Tibial nerve (tissue), 4 donors: ENCODE data around the gene KRT72. TPM values are rescaled to one million over a fixed set of nuclear protein-coding genes. Genes with fewer than 3 reads are reported as not detected.

Experiments
- DNase-seq, 2 donors: peaks; one replicate each; pipeline ENCODE4 v3.0.0-alpha.2; 2019; ENCODE audit warnings: low spot score in 2 of 2
- H3K27ac ChIP-seq, 4 donors: fragments of 200-600 bp; sonication (generic) in 3 of 4; one replicate each; pipeline ENCODE4 v1.5.1; 2017 to 2019; ENCODE audit warnings: mild to moderate bottlenecking in 1 of 4
- H3K27me3 ChIP-seq, 2 donors: fragments of 200-600 bp; sonication (generic) in 1 of 2; one replicate each; pipeline versions ENCODE4 v1.5.1 to v1.6.0; 2017 to 2019
- H3K36me3 ChIP-seq, 3 donors: fragments of 200-600 bp; sonication (generic); one replicate each; pipeline ENCODE4 v1.5.1; 2018 to 2019
- H3K4me1 ChIP-seq, 4 donors: fragments of 200-600 bp; sonication (generic) in 3 of 4; one replicate each; pipeline ENCODE4 v1.5.1; 2017 to 2019
- H3K4me3 ChIP-seq, 4 donors: fragments of 200-600 bp; sonication (generic) in 3 of 4; one replicate each; pipeline ENCODE4 v1.5.1; 2017 to 2019; ENCODE audit warnings: mild to moderate bottlenecking in 1 of 4, moderate library complexity in 1 of 4
- H3K9me3 ChIP-seq, 4 donors: fragments of 200-600 bp; sonication (generic) in 3 of 4; one replicate each; pipeline ENCODE4 v1.5.1; 2017 to 2019
- CTCF ChIP-seq, 5 experiments: fragments of 200-600 bp in 3 of 5; fragments of 450-650 bp in 2 of 5; sonication (generic) in 3 of 5; IDR thresholded peaks; one replicate each; pipeline ENCODE4 v1.5.1; 2016 to 2019; ENCODE audit warnings: antibody characterized with exemption in 5 of 5, mild to moderate bottlenecking in 3 of 5, moderate library complexity in 2 of 5
- EP300 ChIP-seq, 2 donors: sonication (generic); formaldehyde crosslinking; IDR thresholded peaks; one replicate each; pipeline ENCODE4 v1.6.1; 2017; ENCODE audit warnings: antibody characterized with exemption in 2 of 2, mild to moderate bottlenecking in 1 of 2
- POLR2A ChIP-seq, 2 donors: fragments of 450-650 bp; IDR thresholded peaks; one replicate each; pipeline ENCODE4 v1.6.1; 2017; ENCODE audit warnings: antibody characterized with exemption in 2 of 2, mild to moderate bottlenecking in 2 of 2, moderate library complexity in 2 of 2
- WGBS, 2 donors: methylation state at CpG; one replicate each; pipeline ENCODE4 v1.1.5; 2018; 5-methylcytosine and 5-hydroxymethylcytosine counted together
- total RNA-seq, 4 donors: library from RNA; depleted of rRNA; stranded (reverse); fragments of >200 nt; gene quantifications; one replicate each; pipeline ENCODE4 v1.1.0, GENCODE V29; 2016

Gene KRT72
- total RNA-seq, 4 donors from 2014 or later, result not detected

GRCh38 chr12:52546126-52546525 lies 55.1 kb downstream of the KRT72 start:
- 91 to 95% methylated on average over 15 of the region's 15 CpGs for WGBS, 2 donors
- H3K36me3 ChIP-seq, result no peaks in the 10 kb centered on the region
- no peak for TF ChIP-seq EP300 (IDR thresholded peaks at IDR 0.05)
- TF ChIP-seq CTCF (IDR thresholded peaks at IDR 0.05), result no peak
- TF ChIP-seq POLR2A (IDR thresholded peaks at IDR 0.05), result no peak
- H3K27ac ChIP-seq, result no peak overlapping the region
- H3K4me3 ChIP-seq, result no peak overlapping the region
- no peak for DNase-seq
- H3K9me3 ChIP-seq, result no peaks in the 10 kb centered on the region
- H3K4me1 ChIP-seq, result peaks cover 0 to 11% (median 0%) of the 10 kb centered on the region in 4 donors
- no peaks in the 10 kb centered on the region for H3K27me3 ChIP-seq

GRCh38 chr12:52543985-52544883 lies 57.0 kb downstream of the KRT72 start:
- TF ChIP-seq CTCF (IDR thresholded peaks at IDR 0.05) (no peak), POLR2A (IDR thresholded peaks at IDR 0.05) (no peak), EP300 (IDR thresholded peaks at IDR 0.05) (no peak)
- DNase-seq, result no peak
- Histone ChIP-seq H3K4me3 (no peak overlapping the region), H3K4me1 (peaks cover 0 to 22% (median 0%) of the 10 kb centered on the region in 4 donors), H3K27ac (peak overlapping the region in 1 of 4 donors; percentile 36), H3K9me3 (no peaks in the 10 kb centered on the region), H3K36me3 (no peaks in the 10 kb centered on the region), H3K27me3 (no peaks in the 10 kb centered on the region)
- 48 to 58% methylated on average over 16 to 17 of the region's 17 CpGs for WGBS, 2 donors

- Histone ChIP-seq H3K36me3 (no peaks in the 10 kb centered on the region), H3K4me1 (peaks cover 0 to 29% (median 0%) of the 10 kb centered on the region in 4 donors), H3K4me3 (no peak overlapping the region), H3K27ac (no peak overlapping the region), H3K27me3 (no peaks in the 10 kb centered on the region), H3K9me3 (no peaks in the 10 kb centered on the region)
- TF ChIP-seq POLR2A (IDR thresholded peaks at IDR 0.05) (no peak), CTCF (IDR thresholded peaks at IDR 0.05) (no peak), EP300 (IDR thresholded peaks at IDR 0.05) (no peak)
- 74 to 85% methylated on average over 7 of the region's 7 CpGs for WGBS, 2 donors
- DNase-seq, result no peak
Observed at GRCh38 chr12:52542785-52543318, 58.4 kb downstream of the KRT72 start.

- DNase-seq, result no peak
- no peaks in the 10 kb centered on the region for H3K9me3 ChIP-seq
- H3K27me3 ChIP-seq, result no peaks in the 10 kb centered on the region
- peaks cover 0 to 29% (median 0%) of the 10 kb centered on the region in 4 donors for H3K4me1 ChIP-seq
- no peak overlapping the region for H3K27ac ChIP-seq
- H3K4me3 ChIP-seq, result no peak overlapping the region
- no peak for TF ChIP-seq CTCF (IDR thresholded peaks at IDR 0.05)
- TF ChIP-seq EP300 (IDR thresholded peaks at IDR 0.05), result no peak
- TF ChIP-seq POLR2A (IDR thresholded peaks at IDR 0.05), result no peak
- H3K36me3 ChIP-seq, result no peaks in the 10 kb centered on the region
Observed at GRCh38 chr12:52542157-52542556, 59.1 kb downstream of the KRT72 start.

GRCh38 chr12:52541709-52542108 lies 59.6 kb downstream of the KRT72 start:
- H3K4me3 ChIP-seq, result no peak overlapping the region
- DNase-seq, result no peak
- H3K27ac ChIP-seq, result no peak overlapping the region
- H3K9me3 ChIP-seq, result no peaks in the 10 kb centered on the region
- WGBS, 2 donors, result 89 to 96% methylated on average over 5 of the region's 5 CpGs
- no peaks in the 10 kb centered on the region for H3K36me3 ChIP-seq
- no peak for TF ChIP-seq POLR2A (IDR thresholded peaks at IDR 0.05)
- TF ChIP-seq CTCF (IDR thresholded peaks at IDR 0.05), result no peak
- TF ChIP-seq EP300 (IDR thresholded peaks at IDR 0.05), result no peak
- no peaks in the 10 kb centered on the region for H3K27me3 ChIP-seq
- peaks cover 0 to 29% (median 0%) of the 10 kb centered on the region in 4 donors for H3K4me1 ChIP-seq
